ENCODE measurements around the gene LHX6. TPM values are rescaled to one million over a fixed set of nuclear protein-coding genes. Genes with fewer than 3 reads are reported as not detected.

LHX6 gene
- total RNA-seq (2021; ENCODE audit: unreplicated experiment) (4.1 TPM), Bru-seq, nascent RNA (percentile 37 among the genes with signal in this experiment), BruChase-seq, experiment 1, labeled RNA remaining after a 6-hour chase (percentile 37 among the genes with signal in this experiment), BruChase-seq, experiment 2, labeled RNA remaining after a 2-hour chase (percentile 39 among the genes with signal in this experiment)
- 2.1 and 3.5 TPM in 2 replicates for polyA plus RNA-seq (2012)
- long read RNA-seq, partial matches to known transcripts = 2 of 9 reads
- long read RNA-seq, other reads (novel, unspliced or antisense) = 6 of 9 reads

DNA sequence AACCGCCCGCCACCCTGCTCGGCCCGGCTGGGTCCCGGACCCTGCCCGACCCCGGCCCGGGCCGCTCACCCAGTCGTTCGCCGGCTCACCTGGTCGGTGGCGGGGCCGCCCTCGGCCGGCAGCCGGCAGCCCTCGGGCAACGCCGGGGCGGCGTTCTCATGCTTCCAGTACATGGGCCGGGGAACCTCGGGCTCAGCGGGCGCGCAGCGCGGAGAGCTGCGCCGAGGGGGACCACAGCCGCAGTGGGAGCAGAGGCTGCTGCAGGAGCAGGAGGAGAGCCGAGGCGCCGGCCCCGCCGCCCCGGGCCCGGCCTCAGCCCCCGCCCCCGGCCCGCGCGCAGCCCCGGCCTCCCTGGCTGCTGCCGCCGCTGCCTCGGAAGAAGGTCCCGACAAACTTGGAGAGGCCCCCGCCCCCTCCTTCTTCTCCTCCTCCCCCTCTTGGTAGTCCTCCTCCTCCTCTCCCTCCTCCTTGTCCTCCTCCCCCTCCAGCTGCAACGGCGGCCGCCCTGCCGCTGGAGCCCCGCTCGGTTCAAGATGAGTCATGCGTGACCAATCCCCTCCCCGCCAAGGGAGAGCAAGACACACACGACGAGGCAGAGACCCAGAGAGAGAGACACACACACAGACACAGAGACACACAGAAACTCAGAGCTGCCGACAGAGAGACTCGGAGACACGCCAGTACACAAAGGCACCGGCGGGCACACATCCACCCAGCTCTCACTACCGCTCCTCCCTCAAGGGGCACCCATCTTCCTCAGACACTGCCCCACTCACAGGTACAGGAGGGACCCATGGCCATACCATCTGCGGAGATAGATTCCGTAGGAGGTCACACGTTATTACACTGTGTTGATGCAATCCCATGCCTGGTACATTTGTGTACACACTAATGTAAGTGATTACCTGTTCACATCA, at the start of gene LHX6:
Gene LHX6 (minus strand): TSS at position 390 of the 917 bp plus-strand sequence. CDS start 217 bp downstream, at position 173.
- ChIA-PET RAD21 (ENCODE audit: low non-redundant PET in 1 of 2, low total read pairs in 2 of 2, uncharacterized antibody in 2 of 2, unreplicated experiment in 2 of 2) (no interaction called here), CTCF (no interaction called here), POLR2A (no interaction called here)
- DNase-seq (ENCODE audit: low read depth, low spot score) (no peak), ATAC-seq (peak; percentile 69)
- Histone ChIP-seq H3K36me3 (ENCODE audit: control insufficient read depth in 1 of 2, insufficient read depth in 2 of 2, low read length in 2 of 2) (no peaks in the 10 kb centered on the region), H3K27ac (ENCODE audit: low read depth, low read length) (no peak within 1 kb of the TSS; the same call in 1 of the 2 replicates), H3K4me1 (ENCODE audit: control insufficient read depth in 1 of 2, insufficient read depth in 2 of 2, low read length in 2 of 2) (peaks cover 0 to 6% of the 10 kb centered on the region in 2 experiments; a peak in 1 of 4 replicates), H3K27me3 (ENCODE audit: insufficient read depth, low read length) (peaks cover 13% of the 10 kb centered on the region; the same call in 1 of the 2 replicates), H3K9ac (ENCODE audit: low read length) (peak within 1 kb of the TSS; percentile 36), H3K4me3 (replicated peaks in 1 of 2; ENCODE audit: low read depth in 1 of 2, low read length in 2 of 2) (peak within 1 kb of the TSS; percentile 33 to 58), H3K4me2 (ENCODE audit: low read length) (peak within 1 kb of the TSS; percentile 75), H4K20me1 (ENCODE audit: insufficient read depth) (no peaks in the 10 kb centered on the region), H3K9me3 (ENCODE audit: control insufficient read depth in 1 of 2, insufficient read depth in 1 of 2, low read depth in 1 of 2, low read length in 2 of 2) (no peaks in the 10 kb centered on the region), H3K79me2 (ENCODE audit: insufficient read depth, low read length) (no peaks in the 10 kb centered on the region), H3K9me2 (ENCODE audit: insufficient read depth) (no peaks in the 10 kb centered on the region), H2AFZ (ENCODE audit: low read depth, low read length, poor library complexity, severe bottlenecking) (peak within 1 kb of the TSS; percentile 84)
- no peak for TF ChIP-seq SP1 (IDR thresholded peaks at IDR 0.05; ENCODE audit: low read depth)
- TF ChIP-seq FOSL1 (IDR thresholded peaks at IDR 0.05; ENCODE audit: low read depth) = peak; percentile 32; the same call in 1 of the 2 replicates
- TF ChIP-seq RAD21 (IDR thresholded peaks at IDR 0.05; ENCODE audit: low read depth) = no peak
- no peak for TF ChIP-seq CBX3 (IDR thresholded peaks at IDR 0.05; ENCODE audit: low read depth)
- 0 out of 2 replicates have a peak, but pooled peaks have one; percentile 26 for TF ChIP-seq ZFX (IDR thresholded peaks at IDR 0.05)
- BruUV-seq (replicated peaks) = no TSS peak
- intact Hi-C loops (cut with micrococcal nuclease) = no loop called here

DNA sequence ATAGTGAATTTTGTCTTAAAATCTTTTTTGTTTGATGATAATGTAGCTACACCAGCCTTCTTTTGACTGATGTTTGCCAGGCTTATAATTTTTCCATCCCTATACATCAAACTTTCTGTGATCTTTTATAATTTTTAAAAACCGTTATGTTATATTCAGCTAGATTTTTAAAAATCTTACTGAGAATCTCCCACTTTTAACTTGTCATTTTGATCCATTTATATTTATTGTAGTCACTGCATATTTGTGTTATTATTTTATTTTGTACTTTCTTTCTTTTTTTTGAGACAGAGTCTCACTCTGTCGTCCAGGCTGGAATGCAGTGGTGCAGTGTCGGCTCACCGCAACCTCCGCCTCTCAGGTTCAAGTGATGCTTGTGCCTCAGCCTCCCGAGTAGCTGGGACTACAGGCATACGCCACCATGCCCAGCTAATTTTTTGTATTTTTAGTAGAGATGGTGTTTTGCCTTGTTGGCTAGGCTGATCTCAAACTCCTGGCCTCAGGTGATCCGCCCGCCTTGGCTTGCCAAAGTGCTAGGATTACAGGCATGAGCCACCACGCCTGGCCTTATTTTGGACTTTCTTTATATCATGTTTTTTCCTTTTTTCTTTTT, 48.6 kb upstream of the LHX6 start:
- Histone ChIP-seq H3K9me3 (ENCODE audit: control insufficient read depth in 1 of 2, insufficient read depth in 1 of 2, low read depth in 1 of 2, low read length in 2 of 2) (peaks cover 3 to 13% of the 10 kb centered on the region in 2 experiments; a peak in 2 of 4 replicates), H3K27me3 (ENCODE audit: insufficient read depth, low read length) (no peaks in the 10 kb centered on the region), H3K9ac (ENCODE audit: low read length) (no peak overlapping the region), H3K4me1 (ENCODE audit: control insufficient read depth in 1 of 2, insufficient read depth in 2 of 2, low read length in 2 of 2) (no peaks in the 10 kb centered on the region), H3K9me2 (ENCODE audit: insufficient read depth) (no peaks in the 10 kb centered on the region), H3K27ac (ENCODE audit: low read depth, low read length) (no peak overlapping the region), H3K4me3 (replicated peaks in 1 of 2; ENCODE audit: low read depth in 1 of 2, low read length in 2 of 2) (no peak overlapping the region), H3K79me2 (ENCODE audit: insufficient read depth, low read length) (peaks cover 100% of the 10 kb centered on the region), H3K4me2 (ENCODE audit: low read length) (no peak overlapping the region), H2AFZ (ENCODE audit: low read depth, low read length, poor library complexity, severe bottlenecking) (no peak overlapping the region), H3K36me3 (ENCODE audit: control insufficient read depth in 1 of 2, insufficient read depth in 2 of 2, low read length in 2 of 2) (peaks cover 6 to 49% of the 10 kb centered on the region in 2 experiments), H4K20me1 (ENCODE audit: insufficient read depth) (peaks cover 9% of the 10 kb centered on the region; the same call in 1 of the 2 replicates)
- no TSS peak for BruUV-seq (replicated peaks)
- TF ChIP-seq POLR2AphosphoS5 (IDR thresholded peaks at IDR 0.05; ENCODE audit: low read depth, low read length) (no peak), JUND (IDR thresholded peaks at IDR 0.05) (no peak), TCF7L2 (IDR thresholded peaks at IDR 0.05; ENCODE audit: borderline replicate concordance, extremely low read depth, insufficient read depth, insufficient read length) (no peak), SP1 (IDR thresholded peaks at IDR 0.05; ENCODE audit: low read depth) (no peak)
- TF ChIP-seq, protein P1, sequence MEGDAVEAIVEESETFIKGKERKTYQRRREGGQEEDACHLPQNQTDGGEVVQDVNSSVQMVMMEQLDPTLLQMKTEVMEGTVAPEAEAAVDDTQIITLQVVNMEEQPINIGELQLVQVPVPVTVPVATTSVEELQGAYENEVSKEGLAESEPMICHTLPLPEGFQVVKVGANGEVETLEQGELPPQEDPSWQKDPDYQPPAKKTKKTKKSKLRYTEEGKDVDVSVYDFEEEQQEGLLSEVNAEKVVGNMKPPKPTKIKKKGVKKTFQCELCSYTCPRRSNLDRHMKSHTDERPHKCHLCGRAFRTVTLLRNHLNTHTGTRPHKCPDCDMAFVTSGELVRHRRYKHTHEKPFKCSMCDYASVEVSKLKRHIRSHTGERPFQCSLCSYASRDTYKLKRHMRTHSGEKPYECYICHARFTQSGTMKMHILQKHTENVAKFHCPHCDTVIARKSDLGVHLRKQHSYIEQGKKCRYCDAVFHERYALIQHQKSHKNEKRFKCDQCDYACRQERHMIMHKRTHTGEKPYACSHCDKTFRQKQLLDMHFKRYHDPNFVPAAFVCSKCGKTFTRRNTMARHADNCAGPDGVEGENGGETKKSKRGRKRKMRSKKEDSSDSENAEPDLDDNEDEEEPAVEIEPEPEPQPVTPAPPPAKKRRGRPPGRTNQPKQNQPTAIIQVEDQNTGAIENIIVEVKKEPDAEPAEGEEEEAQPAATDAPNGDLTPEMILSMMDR (IDR thresholded peaks at IDR 0.05 in 2 of 3, conservative IDR thresholded peaks at IDR 0.05 in 1 of 3; ENCODE audit: borderline replicate concordance in 1 of 3, insufficient read depth in 1 of 3, low read depth in 2 of 3, low read length in 2 of 3) = no peak
- TF ChIP-seq, protein P2, sequence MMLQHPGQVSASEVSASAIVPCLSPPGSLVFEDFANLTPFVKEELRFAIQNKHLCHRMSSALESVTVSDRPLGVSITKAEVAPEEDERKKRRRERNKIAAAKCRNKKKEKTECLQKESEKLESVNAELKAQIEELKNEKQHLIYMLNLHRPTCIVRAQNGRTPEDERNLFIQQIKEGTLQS (IDR thresholded peaks at IDR 0.05) = no peak
- ATAC-seq = no peak
- CTCF ChIA-PET = no interaction called here
- DNase-seq (ENCODE audit: low read depth, low spot score) = no peak
- POLR2A ChIA-PET = no interaction called here
- RAD21 ChIA-PET (ENCODE audit: low non-redundant PET in 1 of 2, low total read pairs in 2 of 2, uncharacterized antibody in 2 of 2, unreplicated experiment in 2 of 2) = no interaction called here
- intact Hi-C loops (cut with micrococcal nuclease) = no loop called here
